ENCODE data around the gene ZC3H18.

The ZC3H18 gene

GRCh38 chr16:88580371-88580770 lies 10.2 kb downstream of the ZC3H18 start:
- DNase-seq (ENCODE audit: low read depth, low spot score): no peak
- ChIA-PET CTCF (no interaction called here), POLR2A (no interaction called here)
- no peak overlapping the region for H3K4me3 ChIP-seq (ENCODE audit: low read depth, low read length)
- TF ChIP-seq CTCF (IDR thresholded peaks at IDR 0.05; ENCODE audit: insufficient read depth, low read length, missing control alignments): no peak

DNA sequence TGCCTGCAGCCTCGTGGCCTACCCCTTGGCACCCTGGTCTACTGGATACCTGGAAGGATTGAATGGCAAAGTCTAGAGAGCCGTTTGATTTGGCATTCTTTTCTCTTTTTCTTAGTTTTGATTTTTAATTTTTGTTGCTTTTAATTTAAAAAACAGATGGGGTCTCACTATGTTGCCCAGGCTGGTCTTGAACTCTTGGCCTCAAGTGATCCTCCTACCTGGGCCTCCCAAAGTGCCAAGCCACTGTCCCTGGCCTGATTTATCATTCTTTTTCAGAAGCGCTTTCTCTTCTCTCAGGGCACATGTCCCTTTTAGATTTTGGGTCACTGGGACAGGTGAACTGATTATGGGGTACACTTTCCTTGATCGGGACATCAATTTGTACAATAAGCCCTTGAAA lies 10.8 kb downstream of the ZC3H18 start:
- DNase-seq (ENCODE audit: low read depth, low spot score): no peak
- CTCF ChIA-PET: no interaction called here
- no peak for TF ChIP-seq CTCF (IDR thresholded peaks at IDR 0.05; ENCODE audit: insufficient read depth, low read length, missing control alignments)
- H3K4me3 ChIP-seq (ENCODE audit: low read depth, low read length): no peak overlapping the region
- POLR2A ChIA-PET: no interaction called here

GRCh38 chr16:88582912-88583575 lies 12.8 kb downstream of the ZC3H18 start:
- CTCF ChIA-PET: no interaction called here
- no peak overlapping the region for H3K4me3 ChIP-seq (ENCODE audit: low read depth, low read length)
- TF ChIP-seq CTCF (IDR thresholded peaks at IDR 0.05; ENCODE audit: insufficient read depth, low read length, missing control alignments): no peak
- POLR2A ChIA-PET: no interaction called here
- no peak for DNase-seq (ENCODE audit: low read depth, low spot score)

- ChIA-PET CTCF (no interaction called here), POLR2A (no interaction called here)
- no peak for DNase-seq (ENCODE audit: low read depth, low spot score)
These were observed 14.5 kb downstream of the ZC3H18 start for GRCh38 chr16:88584676-88585075.

GRCh38 chr16:88585269-88585668 lies 15.1 kb downstream of the ZC3H18 start:
- CTCF ChIA-PET: no interaction called here
- POLR2A ChIA-PET: no interaction called here
- TF ChIP-seq CTCF (IDR thresholded peaks at IDR 0.05; ENCODE audit: insufficient read depth, low read length, missing control alignments): no peak
- no peak overlapping the region for H3K4me3 ChIP-seq (ENCODE audit: low read depth, low read length)
- DNase-seq (ENCODE audit: low read depth, low spot score): no peak

More at GRCh38 chr16:88584676-88585075, 14.5 kb downstream of the ZC3H18 start:
- TF ChIP-seq CTCF (IDR thresholded peaks at IDR 0.05; ENCODE audit: insufficient read depth, low read length, missing control alignments): no peak
- H3K4me3 ChIP-seq (ENCODE audit: low read depth, low read length): no peak overlapping the region

- ChIA-PET POLR2A (no interaction called here), CTCF (no interaction called here)
- H3K4me3 ChIP-seq (ENCODE audit: low read depth, low read length): no peak overlapping the region
- no peak for DNase-seq (ENCODE audit: low read depth, low spot score)
- no peak for TF ChIP-seq CTCF (IDR thresholded peaks at IDR 0.05; ENCODE audit: insufficient read depth, low read length, missing control alignments)
These were observed 15.9 kb downstream of the ZC3H18 start for GRCh38 chr16:88585927-88586581.

All from AG04449 (cell line).